Spleen (tissue), 7 donors: ENCODE data around the gene NPAS2.

Experiments
- CTCF ChIP-seq, 11 experiments: fragments of 200-600 bp in 7 of 11; fragments of 450-650 bp in 4 of 11; sonication (generic) in 4 of 11; IDR thresholded peaks in 8 of 11; conservative IDR thresholded peaks in 3 of 11; 1 replicate in 7 of 11; 2 replicates in 4 of 11; pipeline versions ENCODE4 v1.4.0 to v1.8.0; 2016 to 2021; ENCODE audit warnings: antibody characterized with exemption in 11 of 11, inconsistent platforms in 4 of 11, mild to moderate bottlenecking in 1 of 11
- POLR2A ChIP-seq, 3 donors: fragments of 450-650 bp; IDR thresholded peaks; one replicate each; pipeline ENCODE4 v1.5.1; 2017; ENCODE audit warnings: antibody characterized with exemption in 3 of 3, mild to moderate bottlenecking in 1 of 3
- POLR2AphosphoS5 ChIP-seq, 3 donors: sonication (generic); formaldehyde crosslinking; IDR thresholded peaks; one replicate each; pipeline ENCODE4 v1.5.1; 2017; ENCODE audit warnings: antibody characterized with exemption in 3 of 3
- donor health status: DM: no; HTN: no; CAD: no; lungs with moderate emphysema.
- donor health status: DM: no; HTN: no; CAD: no.
- donor health status: DM: no; HTN: no; CAD: no.

GRCh38 chr2:100948942-100949811 lies 129.2 kb downstream of the NPAS2 start:
- TF ChIP-seq CTCF (IDR thresholded peaks at IDR 0.05 in 8 of 11, conservative IDR thresholded peaks at IDR 0.05 in 3 of 11) (no peak), POLR2A (IDR thresholded peaks at IDR 0.05) (no peak), POLR2AphosphoS5 (IDR thresholded peaks at IDR 0.05) (no peak)
